Measurements from ENCODE around the gene DENND4C.

Gene DENND4C

DNA sequence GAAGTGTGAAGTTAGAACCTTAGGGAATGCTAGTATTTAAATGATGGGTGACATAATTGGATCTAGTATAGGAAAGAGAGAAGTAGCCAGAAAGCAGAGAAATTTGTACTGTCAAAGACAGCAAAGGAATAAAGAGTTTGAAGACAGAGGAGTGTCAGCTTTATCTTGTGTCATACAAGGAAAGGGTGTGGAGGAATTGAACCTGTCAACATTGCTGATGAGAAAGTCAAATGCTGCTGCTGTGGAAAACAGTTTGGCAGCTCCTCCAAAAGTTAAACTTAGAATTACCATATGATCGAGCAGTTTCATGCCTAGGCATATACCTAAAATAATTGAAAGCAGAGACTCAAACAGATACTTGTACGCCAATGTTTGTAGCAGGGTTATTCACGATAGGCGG, 63.7 kb downstream of the DENND4C start:
- no peak for DNase-seq (ENCODE audit: low spot score)
- TF ChIP-seq, protein P1, sequence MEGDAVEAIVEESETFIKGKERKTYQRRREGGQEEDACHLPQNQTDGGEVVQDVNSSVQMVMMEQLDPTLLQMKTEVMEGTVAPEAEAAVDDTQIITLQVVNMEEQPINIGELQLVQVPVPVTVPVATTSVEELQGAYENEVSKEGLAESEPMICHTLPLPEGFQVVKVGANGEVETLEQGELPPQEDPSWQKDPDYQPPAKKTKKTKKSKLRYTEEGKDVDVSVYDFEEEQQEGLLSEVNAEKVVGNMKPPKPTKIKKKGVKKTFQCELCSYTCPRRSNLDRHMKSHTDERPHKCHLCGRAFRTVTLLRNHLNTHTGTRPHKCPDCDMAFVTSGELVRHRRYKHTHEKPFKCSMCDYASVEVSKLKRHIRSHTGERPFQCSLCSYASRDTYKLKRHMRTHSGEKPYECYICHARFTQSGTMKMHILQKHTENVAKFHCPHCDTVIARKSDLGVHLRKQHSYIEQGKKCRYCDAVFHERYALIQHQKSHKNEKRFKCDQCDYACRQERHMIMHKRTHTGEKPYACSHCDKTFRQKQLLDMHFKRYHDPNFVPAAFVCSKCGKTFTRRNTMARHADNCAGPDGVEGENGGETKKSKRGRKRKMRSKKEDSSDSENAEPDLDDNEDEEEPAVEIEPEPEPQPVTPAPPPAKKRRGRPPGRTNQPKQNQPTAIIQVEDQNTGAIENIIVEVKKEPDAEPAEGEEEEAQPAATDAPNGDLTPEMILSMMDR (IDR thresholded peaks at IDR 0.05; ENCODE audit: extremely low read depth, missing control alignments), result no peak

- DNase-seq (ENCODE audit: low spot score), result no peak
- TF ChIP-seq, protein P1 (IDR thresholded peaks at IDR 0.05; ENCODE audit: extremely low read depth, missing control alignments), result no peak
Observed at GRCh38 chr9:19298436-19299000, 68.0 kb downstream of the DENND4C start.

DNA sequence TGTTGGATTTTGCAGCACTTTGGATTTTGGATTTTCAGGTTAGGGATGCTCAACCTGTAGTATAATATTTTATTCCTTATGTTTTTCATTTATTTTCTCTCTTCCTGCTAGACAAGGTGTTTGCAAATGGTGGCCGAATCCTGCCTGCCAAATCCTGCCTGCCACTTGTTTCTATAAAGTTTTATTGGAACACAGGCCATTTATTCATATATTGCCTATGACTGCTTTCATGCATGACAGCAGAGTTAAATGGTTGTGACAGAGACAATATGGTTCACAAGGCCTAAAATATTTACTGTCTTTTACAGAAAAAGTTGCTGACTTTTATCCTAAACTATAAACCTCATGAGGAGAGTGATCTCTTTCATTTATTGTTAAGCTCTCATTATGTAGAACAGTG, 72.7 kb downstream of the DENND4C start:
- DNase-seq (ENCODE audit: low spot score), result no peak
- TF ChIP-seq, protein P1 (IDR thresholded peaks at IDR 0.05; ENCODE audit: extremely low read depth, missing control alignments), result no peak

- DNase-seq (ENCODE audit: low spot score), result no peak
- TF ChIP-seq, protein P1 (IDR thresholded peaks at IDR 0.05; ENCODE audit: extremely low read depth, missing control alignments), result no peak
Observed at GRCh38 chr9:19306568-19306967, 76.1 kb downstream of the DENND4C start.

- DNase-seq (ENCODE audit: low spot score), result no peak
- TF ChIP-seq, protein P1 (IDR thresholded peaks at IDR 0.05; ENCODE audit: extremely low read depth, missing control alignments), result no peak
Observed at GRCh38 chr9:19310246-19310645, 79.8 kb downstream of the DENND4C start.

GRCh38 chr9:19313573-19313972, 83.1 kb downstream of the DENND4C start:
- no peak for DNase-seq (ENCODE audit: low spot score)
- TF ChIP-seq, protein P1 (IDR thresholded peaks at IDR 0.05; ENCODE audit: extremely low read depth, missing control alignments), result no peak

DNA sequence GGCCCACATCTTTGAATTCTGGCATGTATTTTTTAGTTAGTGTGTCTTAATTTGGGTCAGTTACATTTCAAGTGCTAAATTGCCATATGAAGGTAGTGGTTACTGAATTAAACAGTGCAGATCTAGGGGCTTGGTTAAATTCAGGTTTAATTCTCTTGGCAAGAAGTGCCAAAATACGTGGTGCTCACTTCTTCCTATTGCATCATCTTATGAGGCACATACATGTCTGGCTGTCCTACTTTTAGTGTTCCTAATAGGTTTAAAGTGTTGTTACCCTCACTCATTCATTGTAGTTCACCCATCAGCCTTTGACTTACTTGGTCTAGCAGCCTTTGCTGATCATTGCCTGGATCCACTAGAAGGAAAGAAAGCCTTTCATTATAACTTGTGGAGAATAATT, 90.0 kb downstream of the DENND4C start:
- TF ChIP-seq, protein P1 (IDR thresholded peaks at IDR 0.05; ENCODE audit: extremely low read depth, missing control alignments), result no peak
- DNase-seq (ENCODE audit: low spot score), result no peak
